IMR-90 (cell line): ENCODE data around the gene ZNF253. TPM values are rescaled to one million over a fixed set of nuclear protein-coding genes. Genes with fewer than 3 reads are reported as not detected.
A peak's percentile ranks its signal among the peaks of the same experiment; 100 is the strongest.

Source experiments
- ATAC-seq: fragments of 200-7000 bp; cut with Tn5 transposase; 2 replicates; pipeline ENCODE4 v1.9.1; 2020; ENCODE audit warnings: low read depth, mild to moderate bottlenecking, moderate library complexity
- BruUV-seq: library from RNA; stranded (reverse); fragments of 400-500 nt; replicated peaks from 2 replicates; lab custom pipeline; 2021; lab: Mats Ljungman, UMichigan
- CTCF ChIA-PET: fragments of 300-600 bp; formaldehyde crosslinking; extraction: SDS; loops from one replicate; lab custom pipeline; 2021; ENCODE audit warnings: antibody characterized with exemption; lab: Yijun Ruan, JAX
- POLR2A ChIA-PET: fragments of 300-600 bp; sonication (Branson Sonifier 250); formaldehyde crosslinking; loops from one replicate; lab custom pipeline; 2022; ENCODE audit warnings: antibody characterized with exemption; ENCODE audit not compliant: unreplicated experiment; lab: Charles Lee
- DNase-seq: peaks from one replicate; pipeline ENCODE4 v3.0.0; 2013
- H2AFZ ChIP-seq: replicated peaks from 2 replicates; pipeline ENCODE3; 2013; ENCODE audit warnings: low read length, mild to moderate bottlenecking; ENCODE audit not compliant: poor library complexity
- H2AK5ac ChIP-seq: 2 replicates; pipeline ENCODE4 v1.6.1; 2013; ENCODE audit warnings: low read depth, low read length, inconsistent platforms
- H2AK9ac ChIP-seq: replicated peaks from 2 replicates; pipeline ENCODE3; 2013; ENCODE audit warnings: mild to moderate bottlenecking, low read depth, low read length, moderate library complexity; ENCODE audit not compliant: poor library complexity
- H2BK120ac ChIP-seq: 2 replicates; pipeline ENCODE4 v1.6.1; 2013; ENCODE audit warnings: low read depth, low read length, inconsistent platforms
- H2BK15ac ChIP-seq: 3 replicates; pipeline ENCODE4 v1.6.1; 2013; ENCODE audit warnings: low read depth, low read length, inconsistent platforms
- H2BK20ac ChIP-seq: 2 replicates; pipeline ENCODE4 v1.6.1; 2013; ENCODE audit warnings: low read depth, mild to moderate bottlenecking, inconsistent platforms, low read length, moderate library complexity
- H2BK5ac ChIP-seq: 2 replicates; pipeline ENCODE4 v1.6.1; 2013; ENCODE audit warnings: mild to moderate bottlenecking, low read depth, low read length, inconsistent platforms; ENCODE audit not compliant: poor library complexity, severe bottlenecking
- H3K14ac ChIP-seq: replicated peaks from 2 replicates; pipeline ENCODE4 v1.6.1; 2013; ENCODE audit warnings: low read depth, low read length, inconsistent platforms
- H3K18ac ChIP-seq: 2 replicates; pipeline ENCODE4 v1.6.1; 2013; ENCODE audit warnings: low read depth, low read length, control low read depth
- H3K23ac ChIP-seq: 2 replicates; pipeline ENCODE4 v1.6.1; 2013; ENCODE audit warnings: low read depth, low read length, inconsistent platforms
- H3K27ac ChIP-seq: 2 replicates; pipeline ENCODE4 v1.5.1; 2013; ENCODE audit warnings: mild to moderate bottlenecking, control low read depth, low read length; ENCODE audit not compliant: insufficient read depth
- H3K27me3 ChIP-seq: 2 replicates; pipeline ENCODE4 v1.6.1; 2013; ENCODE audit warnings: low read length; ENCODE audit not compliant: control insufficient read depth, insufficient read depth
- H3K36me3 ChIP-seq: 2 replicates; pipeline ENCODE4 v1.6.1; 2013; ENCODE audit warnings: low read length, mixed read lengths; ENCODE audit not compliant: control insufficient read depth, insufficient read depth
- H3K4ac ChIP-seq: 2 replicates; pipeline ENCODE4 v1.6.1; 2013; ENCODE audit warnings: low read depth, low read length, inconsistent platforms
- H3K4me1 ChIP-seq: 2 replicates; pipeline ENCODE4 v1.6.1; 2013; ENCODE audit warnings: low read length, mixed read lengths; ENCODE audit not compliant: control insufficient read depth, insufficient read depth
- H3K4me2 ChIP-seq: 2 replicates; pipeline ENCODE4 v1.6.1; 2013; ENCODE audit warnings: low read depth, mild to moderate bottlenecking, control low read depth, low read length, moderate library complexity
- H3K4me3 ChIP-seq: 2 replicates; pipeline ENCODE4 v1.5.1; 2013; ENCODE audit warnings: low read depth, mild to moderate bottlenecking, control low read depth, low read length, moderate library complexity; ENCODE audit not compliant: insufficient read depth
- H3K56ac ChIP-seq: 2 replicates; pipeline ENCODE4 v1.6.1; 2013; ENCODE audit warnings: low read length, inconsistent platforms; ENCODE audit not compliant: insufficient read depth; ENCODE audit errors: extremely low read depth
- H3K79me1 ChIP-seq, 2 experiments: 2 replicates each; pipeline ENCODE4 v1.6.1; 2013; ENCODE audit warnings: low read length in 2 of 2, inconsistent platforms in 1 of 2, low read depth in 1 of 2
- H3K9ac ChIP-seq: 2 replicates; pipeline ENCODE4 v1.6.1; 2013; ENCODE audit warnings: low read depth, low read length, control low read depth
- H3K9me1 ChIP-seq: 2 replicates; pipeline ENCODE4 v1.6.1; 2013; ENCODE audit warnings: low read length, inconsistent platforms; ENCODE audit not compliant: insufficient read depth
- H3K9me3 ChIP-seq: 2 replicates; pipeline ENCODE4 v1.6.1; 2013; ENCODE audit warnings: low read length; ENCODE audit not compliant: control insufficient read depth, insufficient read depth
- H4K20me1 ChIP-seq: 2 replicates; pipeline ENCODE4 v1.6.1; 2013; ENCODE audit warnings: low read length, inconsistent platforms; ENCODE audit not compliant: insufficient read depth
- H4K5ac ChIP-seq: 2 replicates; pipeline ENCODE4 v1.6.1; 2013; ENCODE audit warnings: mild to moderate bottlenecking, low read depth, low read length, control low read depth
- H4K8ac ChIP-seq, 2 experiments: 2 replicates each; pipeline ENCODE4 v1.6.1; 2013; ENCODE audit warnings: low read depth in 2 of 2, low read length in 2 of 2, control low read depth in 1 of 2, inconsistent platforms in 1 of 2
- H4K91ac ChIP-seq: 2 replicates; pipeline ENCODE4 v1.6.1; 2013; ENCODE audit warnings: low read depth, low read length, inconsistent platforms; ENCODE audit not compliant: insufficient read depth
- BHLHE40 ChIP-seq: fragments of 150-350 bp; IDR thresholded peaks from 2 replicates; pipeline ENCODE4 v1.6.1; 2016; ENCODE audit warnings: mild to moderate bottlenecking, low read depth, low read length
- CHD1 ChIP-seq: IDR thresholded peaks from 2 replicates; pipeline ENCODE4 v1.6.1; 2012; ENCODE audit warnings: low read depth, low read length, improper control_type of control experiment
- CTCF ChIP-seq: conservative IDR thresholded peaks from 2 replicates; pipeline ENCODE4 v1.5.1; 2012; ENCODE audit warnings: mild to moderate bottlenecking, low read depth, low read length, improper control_type of control experiment
- FOS ChIP-seq: fragments of 150-350 bp; IDR thresholded peaks from 2 replicates; pipeline ENCODE4 v1.6.1; 2016; ENCODE audit warnings: low read depth, low read length
- MAFK ChIP-seq: IDR thresholded peaks from 2 replicates; pipeline ENCODE4 v1.6.1; 2012; ENCODE audit warnings: low read depth, low read length, improper control_type of control experiment
- MAZ ChIP-seq: IDR thresholded peaks from 2 replicates; pipeline ENCODE4 v1.6.1; 2012; ENCODE audit warnings: low read depth, mild to moderate bottlenecking, low read length, improper control_type of control experiment, moderate library complexity, borderline replicate concordance
- MXI1 ChIP-seq: IDR thresholded peaks from 2 replicates; pipeline ENCODE4 v1.6.1; 2012; ENCODE audit warnings: low read depth, mild to moderate bottlenecking, low read length, moderate library complexity, borderline replicate concordance
- NFE2L2 ChIP-seq: fragments of 150-350 bp; IDR thresholded peaks from 2 replicates; pipeline ENCODE4 v1.6.1; 2016; ENCODE audit warnings: low read depth, mild to moderate bottlenecking, low read length
- POLR2A ChIP-seq: IDR thresholded peaks from 2 replicates; pipeline ENCODE4 v1.6.1; 2012; ENCODE audit warnings: mild to moderate bottlenecking, low read depth, low read length
- RAD21 ChIP-seq: IDR thresholded peaks from 2 replicates; pipeline ENCODE4 v1.6.1; 2012; ENCODE audit warnings: low read length, improper control_type of control experiment
- RCOR1 ChIP-seq: IDR thresholded peaks from 2 replicates; pipeline ENCODE4 v1.6.1; 2012; ENCODE audit warnings: mild to moderate bottlenecking, low read length, improper control_type of control experiment; ENCODE audit not compliant: insufficient replicate concordance
- RFX5 ChIP-seq: IDR thresholded peaks from 2 replicates; pipeline ENCODE4 v1.8.0; 2012; ENCODE audit warnings: low read depth, mild to moderate bottlenecking, low read length, moderate library complexity
- SMC3 ChIP-seq: fragments of 150-350 bp; IDR thresholded peaks from 2 replicates; pipeline ENCODE4 v1.6.1; 2016; ENCODE audit warnings: low read depth, mild to moderate bottlenecking, antibody characterized with exemption, low read length, moderate library complexity
- WGBS, 2 experiments: methylation state at CpG; one replicate each; pipeline versions ENCODE4 v1.1.5 to v1.1.7; 2013; ENCODE audit warnings: missing lambda C conversion rate in 2 of 2; ENCODE audit not compliant: insufficient read length in 1 of 2; ENCODE audit errors: extremely low coverage in 2 of 2; 5-methylcytosine and 5-hydroxymethylcytosine counted together
- dilution Hi-C: fragments of 300-500 bp; cut with HindIII; formaldehyde crosslinking; loops from one replicate; pipeline ENCODE4 v1.14.3; 2018; ENCODE audit warnings: low sequenced_read_pairs; ENCODE audit not compliant: unreplicated experiment
- in situ Hi-C: fragments of 300-500 bp; cut with MboI; formaldehyde crosslinking; loops from 3 replicates; pipeline ENCODE4 v1.14.3; 2019; ENCODE audit warnings: low sequenced_read_pairs, inconsistent platforms, mixed read lengths
- intact Hi-C: fragments of 100-400 bp; cut with micrococcal nuclease; formaldehyde crosslinking; loops from 2 replicates; pipeline ENCODE4 v1.10.0; 2022
- polyA plus RNA-seq, 3 experiments: library from polyadenylated mRNA; depleted of rRNA; stranded (reverse); fragments of >200 nt; gene quantifications; 2 replicates each; pipeline ENCODE4 v1.2.3, GENCODE V29; 2012; ENCODE audit warnings: low replicate concordance in 1 of 3
- total RNA-seq: library from RNA; depleted of rRNA; stranded (reverse); fragments of >200 nt; gene quantifications from 2 replicates; pipeline ENCODE4 v1.2.3, GENCODE V29; 2012

Gene ZNF253
- total and polyA plus RNA-seq, 2 of the 4 experiments (the other 2 are of a cell fraction): 0.74 to 3.4 TPM

GRCh38 chr19:19865750-19866610 lies at the start of gene ZNF253 (continued):
- TF ChIP-seq RCOR1: no peak
- TF ChIP-seq CHD1: peak; percentile 43; the same call in 1 of the 2 replicates
- peak; percentile 79 for TF ChIP-seq POLR2A
- no peak for TF ChIP-seq NFE2L2
- 0 out of 2 replicates have a peak, but pooled peaks have one; percentile 34 for TF ChIP-seq RFX5
- TF ChIP-seq MAZ: peak; percentile 53; the same call in 1 of the 2 replicates

GRCh38 chr19:19816679-19817078 lies 49.0 kb upstream of the ZNF253 start:
- H3K4ac ChIP-seq: no peak overlapping the region
- WGBS, 2 experiments: 100% methylated on average over 2 of the region's 9 CpGs; no CpG with 5 or more reads in 1 of the 2 experiments
- H2AK9ac ChIP-seq: no peak overlapping the region
- no peak for TF ChIP-seq MXI1
- TF ChIP-seq FOS: no peak
- TF ChIP-seq RCOR1: no peak
- no peak for TF ChIP-seq CTCF
- no peak for TF ChIP-seq MAZ
- TF ChIP-seq RFX5: no peak
- no peak for TF ChIP-seq CHD1
- no peak for TF ChIP-seq RAD21
- TF ChIP-seq POLR2A: no peak
- no peak for TF ChIP-seq BHLHE40
- TF ChIP-seq SMC3: no peak
- no peak for TF ChIP-seq MAFK
- dilution Hi-C loops (no loop called here), intact Hi-C loops (no loop called here), in situ Hi-C loops (no loop called here)
- no peak overlapping the region for H3K4me2 ChIP-seq
- H3K9me1 ChIP-seq: no peaks in the 10 kb centered on the region
- no peak overlapping the region for H2AFZ ChIP-seq
- no peak overlapping the region for H3K14ac ChIP-seq
- H3K18ac ChIP-seq: no peak overlapping the region
- no peak overlapping the region for H3K4me3 ChIP-seq
- no peaks in the 10 kb centered on the region for H4K20me1 ChIP-seq
- CTCF ChIA-PET: no interaction called here
- no peak overlapping the region for H2BK20ac ChIP-seq
- no peak overlapping the region for H2BK120ac ChIP-seq
- no peak overlapping the region for H4K5ac ChIP-seq
- H4K91ac ChIP-seq: no peak overlapping the region
- no peak overlapping the region for H3K9ac ChIP-seq
- peaks cover 33% of the 10 kb centered on the region for H3K9me3 ChIP-seq
- H3K79me1 ChIP-seq: peaks cover 0 to 9% of the 10 kb centered on the region in 2 experiments; a peak in 2 of 4 replicates
- no peaks in the 10 kb centered on the region for H3K4me1 ChIP-seq
- no peak overlapping the region for H3K27ac ChIP-seq
- no peak overlapping the region for H3K56ac ChIP-seq
- ATAC-seq (no peak), DNase-seq (no peak)
- H4K8ac ChIP-seq: no peak overlapping the region
- peaks cover 26% of the 10 kb centered on the region for H3K36me3 ChIP-seq
- POLR2A ChIA-PET: no interaction called here
- H2BK5ac ChIP-seq: no peak overlapping the region
- no TSS peak for BruUV-seq
- H3K23ac ChIP-seq: no peak overlapping the region
- no peak overlapping the region for H2BK15ac ChIP-seq
- no peaks in the 10 kb centered on the region for H3K27me3 ChIP-seq
- no peak overlapping the region for H2AK5ac ChIP-seq
